Stimulated activated CD4-positive, alpha-beta T cell treated with anti-CD3 and anti-CD28 coated beads, Interleukin-1b, Interleukin-23, amount 100 ng/mL, for 24 hours (primary cell): ENCODE results near the gene GNAQ.
"Not testable (repeated sequence)": the region's sequence is repeated elsewhere in the genome, so short reads cannot be mapped to it uniquely, and the experiment has no call there.

Experiments
- DNase-seq, 4 experiments: peaks; one replicate each; pipeline ENCODE4 v3.0.0-alpha.2; 2020; ENCODE audit warnings: low read depth in 4 of 4, low spot score in 1 of 4

GNAQ gene

DNA sequence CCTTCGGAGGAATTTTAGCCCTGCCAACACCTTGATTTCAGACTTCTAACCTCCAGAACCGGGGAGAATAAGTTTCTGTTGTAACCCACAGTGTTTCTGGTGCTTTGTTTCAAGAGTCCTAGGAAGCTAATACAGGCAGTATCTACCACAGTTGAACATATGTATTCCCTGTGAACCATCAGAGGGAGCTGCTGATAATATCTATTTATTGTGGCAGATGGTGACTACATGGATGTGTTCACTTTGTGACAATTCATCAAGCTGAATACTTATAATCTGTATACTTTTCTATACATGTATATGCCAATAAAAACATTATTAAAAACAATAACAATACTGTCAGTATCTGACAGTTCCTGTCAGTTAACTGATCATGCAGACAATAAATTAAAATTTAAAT lies 246.3 kb downstream of the GNAQ start:
- DNase-seq = no peak

DNA sequence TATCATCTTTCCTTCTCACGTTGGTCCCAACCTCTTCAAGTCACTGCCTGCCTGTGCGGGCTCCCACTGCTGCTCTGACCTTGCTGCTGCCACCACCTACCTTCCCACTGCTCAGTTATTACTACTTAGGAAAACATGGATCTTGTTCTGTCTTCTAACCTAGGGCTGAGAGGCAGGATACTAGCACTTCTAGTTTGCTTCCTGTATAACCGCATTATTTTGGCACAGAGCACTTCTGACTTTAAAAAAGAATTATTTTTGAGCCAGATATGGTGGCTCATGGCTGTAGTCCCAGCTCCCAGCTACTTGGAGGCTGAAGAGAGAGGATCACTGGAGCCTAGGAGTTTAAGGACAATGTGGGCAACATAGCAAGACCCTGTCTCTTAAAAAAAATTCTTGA lies 248.1 kb downstream of the GNAQ start:
- DNase-seq = no peak

DNA sequence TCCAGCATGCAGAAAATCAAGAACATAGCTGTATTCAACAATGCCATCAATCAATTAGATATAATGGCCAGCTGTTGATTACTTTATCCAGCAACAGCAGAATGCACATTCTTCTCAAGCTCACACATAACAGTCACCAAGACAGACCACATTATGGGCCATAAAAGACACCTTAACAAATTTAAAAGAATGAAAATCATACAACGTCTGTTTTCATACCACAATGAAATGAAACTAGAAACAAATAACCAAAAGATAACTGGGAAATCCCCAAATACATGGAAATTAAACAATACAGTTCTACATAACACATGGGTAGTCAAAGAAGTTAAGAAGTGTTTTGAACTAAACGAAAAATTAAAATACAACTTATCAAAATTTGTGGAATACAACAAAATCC lies 252.6 kb downstream of the GNAQ start:
- no peak for DNase-seq

DNA sequence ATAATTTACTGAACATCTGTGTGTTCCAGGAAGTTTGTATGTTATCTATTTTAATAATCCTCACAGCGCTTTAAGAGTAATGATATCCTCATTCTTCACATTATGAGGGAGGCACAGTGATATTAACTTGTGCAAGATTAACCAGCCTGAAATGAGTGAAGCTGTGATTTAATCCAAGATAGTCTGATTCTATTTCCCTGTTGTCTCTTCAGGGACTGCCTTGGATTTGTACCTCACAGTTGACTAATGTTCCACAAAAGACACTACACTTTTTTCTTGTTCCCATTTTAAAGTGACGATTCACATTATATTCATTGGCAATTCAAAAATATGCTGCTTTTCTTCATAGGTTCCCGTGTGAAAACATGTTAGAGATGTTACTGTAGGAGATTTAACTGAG lies 258.2 kb downstream of the GNAQ start:
- no peak for DNase-seq

DNA sequence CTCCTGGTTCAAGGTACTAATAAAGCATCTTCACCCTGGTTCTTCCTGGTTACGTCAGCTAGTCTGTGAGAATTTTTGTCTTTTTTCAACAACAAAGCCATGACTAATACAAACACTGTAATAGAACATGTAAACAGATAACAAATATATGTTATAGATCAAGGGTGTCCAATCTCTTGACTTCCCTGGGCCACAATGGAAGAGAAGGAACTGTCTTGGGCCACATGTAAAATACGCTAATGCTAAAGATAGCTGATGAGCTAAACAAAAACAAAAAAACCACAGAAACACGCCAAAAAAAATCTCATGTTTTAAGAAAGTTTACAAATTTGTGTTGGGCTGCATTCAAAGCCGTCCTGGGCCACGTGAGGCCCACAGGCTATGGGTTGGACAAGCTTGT lies 259.0 kb downstream of the GNAQ start:
- no peak for DNase-seq

DNA sequence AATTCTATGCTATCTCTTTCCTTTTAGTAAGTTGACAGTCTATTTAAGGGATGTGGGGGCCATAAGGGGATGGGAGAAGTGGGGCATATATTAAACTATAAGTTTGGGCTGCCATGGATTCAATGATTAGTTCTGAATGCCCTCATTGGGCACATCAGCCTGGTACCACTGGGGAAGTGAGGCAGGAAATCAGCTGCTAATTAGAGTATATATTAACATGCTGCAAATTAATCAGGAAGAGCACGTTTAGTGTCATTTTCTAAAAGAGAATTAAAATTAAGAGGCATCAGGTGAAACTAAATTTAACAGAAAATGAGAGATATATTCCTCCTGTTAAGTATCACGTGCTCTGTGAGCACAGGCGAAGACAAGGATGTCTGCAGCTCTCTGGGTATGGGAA lies 260.4 kb downstream of the GNAQ start:
- no peak for DNase-seq

DNA sequence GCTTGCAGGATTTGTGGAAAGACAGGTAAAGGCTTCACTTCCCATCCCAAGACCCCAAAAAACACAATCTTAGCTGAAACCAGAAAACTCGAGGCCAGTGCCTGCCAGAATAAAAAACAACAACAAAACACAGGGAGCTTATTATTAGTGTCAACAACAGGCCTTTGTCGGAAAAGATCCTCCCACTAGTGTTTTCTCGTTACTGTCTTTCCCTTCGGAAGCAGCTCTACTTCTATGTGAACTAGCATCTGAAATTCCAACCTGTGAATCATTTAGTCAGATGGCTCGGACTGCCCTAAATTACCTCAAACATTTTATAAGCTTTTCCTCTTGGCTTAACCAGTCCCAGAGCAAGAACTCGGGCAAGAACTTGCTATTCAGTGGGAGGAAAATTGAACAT lies 261.3 kb downstream of the GNAQ start:
- DNase-seq = no peak

DNA sequence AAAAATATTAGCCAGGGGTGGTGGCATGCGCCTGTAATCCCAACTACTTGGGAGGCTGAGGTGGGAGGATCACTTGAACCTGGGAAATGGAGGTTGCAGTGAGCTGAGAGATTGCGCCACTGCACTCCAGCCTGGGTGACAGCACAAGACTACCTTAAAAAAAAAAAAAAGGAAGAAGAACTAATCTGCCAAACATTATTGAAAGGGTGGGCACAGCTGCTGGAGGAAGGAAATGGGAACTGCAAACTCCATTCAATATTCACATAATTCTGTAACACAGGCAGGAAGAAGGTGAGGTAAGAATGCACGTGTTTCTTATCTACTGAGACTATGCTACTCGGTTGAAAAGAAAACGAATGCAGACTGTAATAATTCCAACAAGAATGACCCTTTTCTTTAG lies 262.4 kb downstream of the GNAQ start:
- DNase-seq = no peak

DNA sequence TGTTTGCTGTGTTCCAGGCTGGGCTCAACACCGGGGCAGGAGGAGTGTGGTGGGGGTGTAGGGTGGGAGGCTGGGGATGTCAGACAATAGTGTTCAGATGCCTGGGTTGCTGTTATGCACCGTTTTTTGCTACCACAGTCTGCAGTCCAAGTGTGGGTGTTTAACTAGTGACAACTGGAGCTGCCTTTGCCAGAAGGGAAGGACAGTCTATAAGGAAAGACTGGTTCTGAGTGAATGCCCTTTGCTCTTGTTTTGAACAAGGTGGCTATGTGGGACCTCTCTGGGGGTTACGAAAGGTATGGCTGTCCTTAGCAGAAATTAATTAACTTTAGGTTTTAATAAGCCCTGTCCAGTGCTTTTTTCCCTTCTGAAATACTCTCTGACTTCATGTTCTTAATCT lies 265.0 kb downstream of the GNAQ start:
- no peak for DNase-seq

DNA sequence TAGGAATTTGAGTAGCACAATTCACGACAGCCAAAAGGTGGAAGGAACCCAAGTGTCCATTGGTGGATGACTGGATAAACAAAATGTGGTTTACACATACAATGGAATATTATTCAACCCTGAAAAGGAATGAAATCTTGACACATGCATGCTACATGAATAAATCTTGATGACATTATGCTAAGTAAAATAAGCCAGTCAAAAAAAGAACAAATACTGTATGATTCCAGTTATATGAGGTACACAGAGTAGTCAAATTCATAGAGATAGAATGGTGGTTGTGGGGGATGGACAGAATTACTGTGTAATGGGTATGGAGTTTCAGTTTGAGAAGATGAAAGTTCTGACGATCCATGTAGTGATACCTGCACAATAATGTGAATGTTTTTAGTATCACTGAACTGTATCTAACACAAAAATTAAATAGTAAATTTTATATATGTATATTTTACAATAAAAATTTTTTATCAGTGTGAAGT lies 265.8 kb downstream of the GNAQ start:
- no peak for DNase-seq

DNA sequence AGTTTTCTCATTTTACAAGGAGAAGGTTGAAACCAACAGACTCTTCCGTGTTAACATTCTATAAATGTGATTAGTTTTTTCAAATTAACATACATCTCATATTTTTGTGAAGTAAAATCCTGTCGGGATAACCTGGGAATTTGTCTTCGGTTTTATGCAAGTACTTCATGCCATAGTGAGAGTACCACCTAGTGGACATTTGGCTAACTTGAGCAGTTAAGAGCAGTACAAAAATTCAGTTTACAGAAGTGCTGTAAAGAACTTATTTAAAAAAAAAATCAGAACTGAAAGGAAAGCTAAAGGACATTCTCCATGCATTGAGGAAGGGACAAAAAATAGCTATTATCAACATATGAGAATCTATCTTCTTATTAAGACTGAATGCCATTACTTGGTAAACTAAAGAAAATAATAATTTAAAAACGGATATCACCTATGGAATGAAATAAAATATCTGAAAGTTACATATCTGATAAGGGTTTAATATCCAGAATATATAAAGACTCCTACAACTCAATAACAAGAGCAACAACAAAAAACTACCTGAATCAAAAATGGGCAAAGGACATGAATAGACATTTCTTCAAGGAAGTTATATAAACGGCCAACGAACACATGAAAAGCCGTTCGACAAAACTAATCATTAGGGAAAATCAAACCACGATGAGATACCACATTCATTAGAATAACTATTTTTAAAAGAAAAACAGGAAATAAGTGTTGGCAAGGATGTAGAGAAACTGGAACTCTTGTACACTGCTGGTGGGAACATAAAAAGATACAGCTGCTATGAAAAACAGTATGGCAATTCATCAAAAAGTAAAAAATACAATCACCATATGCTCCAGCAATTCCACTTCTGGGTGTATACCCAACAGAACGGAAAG lies 266.5 kb downstream of the GNAQ start:
- no peak for DNase-seq

DNA sequence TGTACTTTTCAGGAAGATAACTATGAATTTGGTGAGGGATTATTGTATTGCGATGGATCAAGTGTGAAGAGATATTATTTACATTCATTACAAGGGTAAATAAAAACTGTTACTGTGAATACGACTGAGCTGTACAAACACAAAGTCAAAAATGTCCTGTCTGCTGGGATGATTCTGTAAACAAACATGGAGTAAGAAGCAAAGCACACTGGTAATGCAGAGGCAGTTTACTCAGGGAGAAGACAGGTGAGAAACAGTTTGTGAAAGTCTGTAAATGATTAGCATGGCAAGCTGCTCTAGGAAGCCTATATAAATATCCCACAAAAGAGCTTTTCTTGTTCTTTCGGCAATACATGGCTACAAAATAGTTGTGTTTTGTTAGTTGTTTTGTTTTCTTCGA lies 268.0 kb downstream of the GNAQ start:
- DNase-seq = no peak

DNA sequence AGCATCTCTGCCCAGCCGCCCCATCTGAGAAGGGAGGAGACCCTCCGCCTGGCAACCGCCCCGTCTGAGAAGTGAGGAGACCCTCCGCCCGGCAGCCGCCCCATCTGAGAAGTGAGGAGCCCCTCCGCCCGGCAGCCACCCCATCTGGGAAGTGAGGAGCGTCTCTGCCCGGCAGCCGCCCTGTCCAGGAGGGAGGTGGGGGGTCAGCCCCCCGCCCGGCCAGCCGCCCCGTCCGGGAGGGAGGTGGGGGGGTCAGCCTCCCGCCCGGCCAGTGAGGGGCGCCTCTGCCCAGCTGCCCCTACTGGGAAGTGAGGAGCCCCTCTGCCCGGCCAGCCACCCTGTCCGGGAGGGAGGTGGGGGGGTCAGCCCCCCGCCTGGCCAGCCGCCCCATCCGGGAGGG lies 270.7 kb downstream of the GNAQ start:
- not testable (repeated sequence) for DNase-seq

DNA sequence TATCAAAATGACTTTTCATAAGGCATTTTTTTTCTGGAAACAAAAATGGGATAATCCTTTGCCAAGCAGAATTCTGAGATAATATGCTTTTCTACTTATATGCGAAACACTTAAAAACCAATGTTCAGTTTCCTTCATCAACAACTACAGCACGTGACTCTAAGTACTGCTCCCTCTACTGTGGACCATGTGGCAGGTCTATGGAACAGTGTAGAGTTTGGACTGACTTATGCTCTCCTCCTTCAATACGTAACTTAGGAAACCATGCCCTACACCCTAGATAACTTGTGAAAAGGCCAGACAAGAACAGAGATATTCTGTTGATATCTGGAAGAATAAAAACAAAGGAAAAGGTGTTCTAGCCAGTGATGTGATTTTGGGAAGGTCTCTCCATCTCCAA lies 272.2 kb downstream of the GNAQ start:
- DNase-seq = no peak

DNA sequence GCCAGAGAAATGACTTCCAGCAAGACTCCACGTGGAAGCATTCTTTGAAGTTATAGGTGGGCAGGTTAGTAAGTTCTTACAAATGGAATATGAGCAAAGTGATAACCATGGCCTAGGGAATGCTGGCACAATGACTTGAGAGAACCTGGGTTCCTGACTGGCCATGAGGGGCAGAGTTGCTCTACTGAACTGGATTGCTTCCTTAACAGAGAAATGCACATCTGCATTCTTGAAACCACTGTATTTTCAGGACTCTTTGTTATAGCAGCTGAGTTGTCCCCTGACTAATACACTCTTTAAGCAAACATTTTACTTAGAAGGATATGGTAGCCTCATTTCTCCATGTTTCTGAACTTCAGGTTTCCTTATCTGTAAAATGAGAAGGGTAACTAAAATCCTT lies 275.2 kb downstream of the GNAQ start:
- no peak for DNase-seq

DNA sequence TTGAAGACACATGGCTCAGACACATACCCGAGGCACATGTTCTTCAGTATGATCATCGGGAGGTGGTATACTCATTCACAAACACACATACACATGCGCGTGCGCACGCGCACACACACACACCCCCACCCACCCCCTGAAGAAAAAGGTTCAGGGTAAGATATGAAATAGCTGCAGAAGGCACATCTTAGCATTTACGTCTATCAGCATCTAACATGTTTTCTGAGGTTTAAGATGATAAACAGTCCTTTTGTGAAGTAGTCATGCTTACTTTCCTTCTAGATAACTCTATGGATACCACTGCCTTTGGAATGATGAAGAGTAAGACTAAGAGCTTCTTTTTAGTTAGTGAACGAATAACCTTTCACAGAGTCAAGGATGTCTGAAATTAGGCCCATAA lies 278.4 kb downstream of the GNAQ start:
- no peak for DNase-seq

DNA sequence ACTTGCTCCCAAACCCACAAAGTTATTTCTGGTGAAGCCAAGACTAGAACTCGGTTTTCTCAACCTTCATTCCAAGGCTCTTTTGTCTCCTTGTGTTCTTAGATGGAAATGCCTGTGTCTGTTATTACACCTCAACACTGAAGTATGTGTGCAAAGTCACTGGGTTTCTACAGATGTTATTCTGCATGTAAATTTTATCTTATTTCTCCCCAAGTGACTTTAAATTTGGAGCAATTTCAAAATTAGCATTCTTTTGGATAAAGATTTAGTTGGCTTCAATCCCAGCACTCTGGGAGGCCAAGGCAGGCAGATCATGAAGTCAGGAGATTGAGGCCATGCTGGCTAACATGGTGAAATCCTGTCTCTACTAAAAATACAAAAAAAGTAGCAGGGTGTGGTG lies 279.1 kb downstream of the GNAQ start:
- no peak for DNase-seq

DNA sequence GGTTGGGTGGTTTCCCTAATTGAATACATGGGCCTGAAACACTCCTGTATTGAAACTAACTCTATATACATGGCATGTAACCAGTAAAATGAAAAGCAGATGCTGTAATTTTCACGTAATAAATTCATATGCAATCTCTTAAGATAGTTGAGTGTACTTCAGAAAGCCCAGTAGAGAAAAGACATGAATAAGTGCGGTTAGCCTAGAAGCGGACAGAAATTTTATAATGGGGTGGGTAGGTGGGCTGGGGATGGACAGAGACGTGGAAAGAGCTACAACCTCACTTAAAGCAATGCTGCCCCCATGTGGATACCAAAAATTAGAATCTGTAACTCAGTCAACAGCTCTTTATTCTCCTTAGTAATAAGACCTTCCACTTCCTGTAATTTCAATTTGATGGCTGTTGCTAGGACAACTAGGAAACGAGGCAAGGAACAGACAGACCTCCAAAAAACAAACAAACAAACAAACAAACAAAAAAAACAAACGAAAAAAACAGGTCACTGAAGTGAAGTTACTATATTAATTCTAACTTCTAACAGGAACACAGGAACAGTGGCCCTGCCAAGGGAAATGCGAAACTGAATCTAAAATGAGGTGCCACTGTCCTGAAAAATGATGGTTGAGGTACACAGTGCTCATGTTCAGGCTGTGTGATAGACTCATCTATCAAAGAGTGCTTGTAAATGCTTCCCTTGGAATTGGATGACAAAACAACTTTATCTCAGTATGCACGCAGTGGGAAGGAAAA lies 280.1 kb downstream of the GNAQ start:
- no peak for DNase-seq

DNA sequence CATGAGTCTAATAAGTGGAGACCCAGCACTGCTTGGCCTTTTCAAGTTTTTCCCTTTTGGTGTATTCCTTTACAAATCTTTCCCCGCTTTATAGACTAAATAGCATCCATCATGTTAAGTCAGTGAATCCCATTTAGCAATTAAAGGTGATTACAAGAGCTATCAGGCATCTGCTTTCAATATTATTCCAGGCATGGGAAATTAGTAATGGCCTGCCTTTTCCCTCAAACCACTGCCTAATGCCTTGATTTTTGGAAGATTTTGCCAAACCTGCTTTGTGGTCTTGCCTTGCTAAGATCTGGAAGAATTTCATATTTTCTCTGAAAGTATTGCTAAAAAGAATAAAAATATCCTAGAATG lies 280.6 kb downstream of the GNAQ start:
- DNase-seq = no peak

DNA sequence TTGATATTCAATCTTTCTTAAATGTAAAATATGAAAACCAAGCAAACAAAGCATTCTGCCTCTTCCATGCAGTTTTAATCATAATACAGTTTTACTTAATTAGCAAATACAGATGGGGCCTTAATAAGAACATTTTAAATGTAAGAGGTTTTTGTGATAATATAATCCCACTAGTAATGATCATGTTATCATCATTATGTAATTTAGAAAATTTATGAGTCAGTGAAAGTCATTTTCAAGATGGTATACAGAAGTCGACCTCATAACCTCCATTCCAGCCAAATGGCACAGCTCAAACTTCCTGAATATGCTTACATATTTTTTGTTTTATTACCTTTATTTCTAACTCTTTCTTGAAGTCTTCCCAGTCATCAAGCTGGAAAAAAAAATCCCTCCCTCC lies 281.3 kb downstream of the GNAQ start:
- DNase-seq = no peak

DNA sequence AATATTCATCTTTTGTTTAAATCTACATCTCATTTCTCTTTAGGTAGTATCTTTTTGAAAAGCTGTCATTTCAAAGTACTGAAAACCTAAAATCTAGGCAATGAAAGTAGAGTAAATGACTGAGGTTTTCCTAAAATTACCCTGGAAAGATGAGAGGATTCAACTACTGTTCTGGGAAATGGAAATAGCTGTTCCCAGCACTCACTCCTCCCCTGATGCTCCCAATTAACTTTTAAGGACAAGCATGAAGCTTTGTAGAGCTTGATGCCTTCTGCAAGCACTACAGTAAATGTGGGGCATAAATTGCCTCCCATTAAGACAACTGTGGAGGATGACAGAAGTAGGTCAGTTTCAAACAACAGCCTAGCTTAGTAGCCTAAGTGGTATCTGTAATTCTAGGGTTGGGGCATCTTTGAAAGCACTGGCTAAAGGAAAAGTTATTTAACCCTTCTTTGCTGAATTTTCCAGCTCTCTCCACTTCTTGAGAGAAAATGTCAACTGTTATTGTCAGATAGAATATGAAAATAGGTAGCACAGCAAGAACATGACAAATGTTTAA lies 283.3 kb downstream of the GNAQ start:
- DNase-seq = no peak

DNA sequence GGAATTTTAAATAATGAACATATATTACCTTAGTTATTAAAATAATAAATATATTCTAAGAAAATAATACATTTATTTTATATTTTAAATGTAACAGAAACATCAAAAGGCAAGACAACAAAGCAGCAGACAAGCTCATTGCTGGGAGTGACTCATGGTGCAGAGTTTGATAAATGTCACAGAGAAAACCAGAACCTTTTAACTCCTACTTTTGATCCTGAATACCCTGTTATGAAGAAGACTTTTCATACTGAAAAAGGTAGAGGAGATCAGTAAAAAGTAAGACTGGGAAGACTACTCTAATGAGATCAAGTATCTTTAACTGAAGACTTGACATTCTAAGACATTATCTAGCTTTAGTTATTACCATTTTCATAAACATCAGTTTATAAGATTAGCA lies 284.4 kb downstream of the GNAQ start:
- no peak for DNase-seq
